ENCODE results near the gene BIN1.

- TF ChIP-seq CTCF (IDR thresholded peaks at IDR 0.05; ENCODE audit: borderline replicate concordance, extremely low read depth, low read length, poor library complexity, severe bottlenecking) (no peak), EZH2 (IDR thresholded peaks at IDR 0.05; ENCODE audit: borderline replicate concordance, low read depth, low read length, severe bottlenecking) (no peak)
Measured at GRCh38 chr2:127083819-127084503, 23.0 kb downstream of the BIN1 start.

Data from DND-41 (cell line).